HEK293T (cell line): ENCODE measurements around the gene PRKCB.

ENCODE experiments used
- ARNT ChIP-seq: fragments of 450-650 bp; IDR thresholded peaks from 2 replicates; pipeline ENCODE4 v1.6.1; 2017; ENCODE audit warnings: mild to moderate bottlenecking
- BHLHE40 ChIP-seq: fragments of 450-650 bp; IDR thresholded peaks from 2 replicates; pipeline ENCODE4 v1.6.1; 2016; ENCODE audit warnings: mild to moderate bottlenecking, moderate library complexity, borderline replicate concordance
- CTBP1 ChIP-seq: fragments of 450-650 bp; IDR thresholded peaks from 2 replicates; pipeline ENCODE4 v1.6.1; 2016; ENCODE audit warnings: borderline replicate concordance
- FOXM1 ChIP-seq: fragments of 450-650 bp; IDR thresholded peaks from 2 replicates; pipeline ENCODE4 v1.6.1; 2017; ENCODE audit warnings: mild to moderate bottlenecking, borderline replicate concordance
- L3MBTL2 ChIP-seq: fragments of 450-650 bp; conservative IDR thresholded peaks from 2 replicates; pipeline ENCODE4 v1.6.1; 2016; ENCODE audit warnings: mild to moderate bottlenecking
- SUZ12 ChIP-seq: fragments of 450-650 bp; IDR thresholded peaks from 2 replicates; pipeline ENCODE4 v1.6.1; 2016; ENCODE audit warnings: mild to moderate bottlenecking
- TARDBP ChIP-seq: fragments of 450-650 bp; IDR thresholded peaks from 2 replicates; pipeline ENCODE4 v1.6.1; 2016

- TF ChIP-seq TARDBP (no peak), SUZ12 (no peak), FOXM1 (no peak), CTBP1 (no peak), BHLHE40 (no peak), L3MBTL2 (no peak), ARNT (no peak)
These were observed 34.4 kb upstream of the PRKCB start for GRCh38 chr16:23801378-23801777.
